T-cell (primary cell): ENCODE measurements around the gene GAB4. TPM values are rescaled to one million over a fixed set of nuclear protein-coding genes. Genes with fewer than 3 reads are reported as not detected.
A peak's percentile ranks its signal among the peaks of the same experiment; 100 is the strongest.
"Not testable (repeated sequence)": the region's sequence is repeated elsewhere in the genome, so short reads cannot be mapped to it uniquely, and the experiment has no call there.

Experiments used
- ATAC-seq, 4 experiments: fragments of 200-7000 bp in 3 of 4; fragments of 150-1000 bp in 1 of 4; cut with Tn5 transposase; replicated peaks in 1 of 4; 1 replicate in 3 of 4; 2 replicates in 1 of 4; pipeline ENCODE4 v1.10.0; 2021; ENCODE audit warnings: moderate library complexity in 3 of 4, mild to moderate bottlenecking in 2 of 4, moderate number of reproducible peaks in 1 of 4
- CTCF ChIA-PET, 2 donors: fragments of 300-600 bp; sonication (Branson Sonifier 250); formaldehyde crosslinking; loops; one replicate each; lab custom pipeline; 2022; ENCODE audit warnings: antibody characterized with exemption in 2 of 2; lab: Charles Lee
- POLR2A ChIA-PET, 2 donors: fragments of 300-600 bp; sonication (Branson Sonifier 250); formaldehyde crosslinking; loops; one replicate each; lab custom pipeline; 2022; ENCODE audit warnings: antibody characterized with exemption in 2 of 2; lab: Charles Lee
- DNase-seq, 35 experiments: peaks; one replicate each; pipeline versions ENCODE4 v3.0.0 to v3.0.0-alpha.2; 2013 to 2023
- H3K27ac ChIP-seq: one replicate; pipeline ENCODE4 v1.5.1; 2013; ENCODE audit warnings: low read length
- H3K27me3 ChIP-seq, 2 experiments: replicated peaks in 1 of 2; 1 replicate in 1 of 2; 2 replicates in 1 of 2; pipeline versions ENCODE4 v1.6.1 to v1.7.0; 2013; ENCODE audit warnings: low read length in 1 of 2, mixed read lengths in 1 of 2; ENCODE audit not compliant: control insufficient read depth in 2 of 2, insufficient read depth in 2 of 2; ENCODE audit errors: extremely low read depth in 1 of 2
- H3K36me3 ChIP-seq, 2 donors: 1 replicate in 1 of 2; 2 replicates in 1 of 2; pipeline versions ENCODE4 v1.6.1 to v1.7.0; 2013; ENCODE audit warnings: low read length in 1 of 2; ENCODE audit not compliant: control insufficient read depth in 2 of 2, insufficient read depth in 1 of 2; ENCODE audit errors: extremely low read depth in 1 of 2
- H3K4me1 ChIP-seq, 2 experiments: 1 replicate in 1 of 2; 2 replicates in 1 of 2; pipeline versions ENCODE4 v1.6.1 to v1.7.0; 2013; ENCODE audit warnings: low read length in 2 of 2, mixed read lengths in 1 of 2; ENCODE audit not compliant: insufficient read depth in 2 of 2, control insufficient read depth in 1 of 2; ENCODE audit errors: extremely low read depth in 1 of 2
- H3K4me3 ChIP-seq, 2 donors: 1 replicate in 1 of 2; 2 replicates in 1 of 2; pipeline versions ENCODE4 v1.5.1 to v1.7.0; 2013; ENCODE audit warnings: mild to moderate bottlenecking in 2 of 2, low read length in 1 of 2, moderate library complexity in 1 of 2; ENCODE audit not compliant: control insufficient read depth in 1 of 2; ENCODE audit errors: extremely low read depth in 1 of 2
- H3K9me3 ChIP-seq: 2 replicates; pipeline ENCODE4 v1.7.0; 2013
- H3K27ac Mint-ChIP-seq, 2 donors: one replicate each; pipeline ENCODE4 v1.8.0; 2020 to 2021; ENCODE audit warnings: mild to moderate bottlenecking in 2 of 2, mixed read lengths in 2 of 2
- H3K27me3 Mint-ChIP-seq, 2 donors: one replicate each; pipeline ENCODE4 v1.8.0; 2021 to 2022; ENCODE audit warnings: mixed read lengths in 2 of 2
- H3K36me3 Mint-ChIP-seq: one replicate; pipeline ENCODE4 v1.8.0; 2021; ENCODE audit warnings: mixed read lengths
- H3K4me1 Mint-ChIP-seq, 3 donors: one replicate each; pipeline ENCODE4 v1.8.0; 2020 to 2022; ENCODE audit warnings: mixed read lengths in 3 of 3, mild to moderate bottlenecking in 1 of 3
- H3K4me3 Mint-ChIP-seq, 3 donors: one replicate each; pipeline ENCODE4 v1.8.0; 2020 to 2022; ENCODE audit warnings: mild to moderate bottlenecking in 3 of 3, mixed read lengths in 3 of 3, moderate library complexity in 3 of 3
- H3K9me3 Mint-ChIP-seq, 3 donors: one replicate each; pipeline ENCODE4 v1.8.0; 2020 to 2022; ENCODE audit warnings: mixed read lengths in 3 of 3
- WGBS: methylation state at CpG from one replicate; pipeline ENCODE4 v1.1.5; 2013; ENCODE audit warnings: missing lambda C conversion rate; ENCODE audit not compliant: insufficient coverage; 5-methylcytosine and 5-hydroxymethylcytosine counted together
- total RNA-seq, 35 experiments: library from RNA in 6 of 35; stranded (reverse) in 6 of 35; fragments of 120-200 nt in 1 of 35; gene quantifications; one replicate each; pipeline versions ENCODE4 v1.2.1 to v1.2.4 and lab custom pipeline; 2013 to 2026

Gene GAB4
- total RNA-seq, 5 donors from 2014 or later (not counting 1 experiment from before 2014, with no cell fraction given) = 0.28 TPM; not detected in 4

- H3K36me3 Mint-ChIP-seq, H3K9me3 Mint-ChIP-seq, H3K27ac ChIP-seq, CTCF ChIA-PET, H3K27ac Mint-ChIP-seq, H3K36me3 ChIP-seq, H3K9me3 ChIP-seq, DNase-seq, POLR2A ChIA-PET: not testable (repeated sequence)
- 42% methylated on average over 20 of the region's 56 CpGs for WGBS
- H3K4me1 Mint-ChIP-seq = peaks cover 6 to 14% (median 13%) of the 10 kb centered on the region in 3 donors
- H3K4me3 Mint-ChIP-seq = peak overlapping the region; percentile 47 to 76 (median 49)
- H3K27me3 Mint-ChIP-seq = peaks cover 15 to 27% of the 10 kb centered on the region in 2 donors
- peak; percentile 79 to 89 (median 86) for ATAC-seq
- Histone ChIP-seq H3K4me3 (peak overlapping the region; percentile 23 to 42), H3K27me3 (peaks cover 0 to 25% of the 10 kb centered on the region in 2 experiments), H3K4me1 (peaks cover 0 to 14% of the 10 kb centered on the region in 2 experiments)
These were observed 29.1 kb upstream of the GAB4 start for GRCh38 chr22:17036842-17037711.

GRCh38 chr22:17035976-17036841 is 28.2 kb upstream of the GAB4 start:
- CTCF ChIA-PET, H3K9me3 Mint-ChIP-seq, DNase-seq, H3K27ac ChIP-seq, H3K36me3 ChIP-seq, H3K36me3 Mint-ChIP-seq, H3K9me3 ChIP-seq, POLR2A ChIA-PET: not testable (repeated sequence)
- Mint-ChIP-seq H3K27ac (peak overlapping the region in 1 of 2 donors; percentile 55), H3K27me3 (peaks cover 15 to 28% of the 10 kb centered on the region in 2 donors), H3K4me3 (peak overlapping the region; percentile 69 to 76 (median 73)), H3K4me1 (peaks cover 6 to 14% (median 13%) of the 10 kb centered on the region in 3 donors)
- H3K4me1 ChIP-seq = peaks cover 0 to 14% of the 10 kb centered on the region in 2 experiments
- peak; percentile 14 to 45 (median 28) for ATAC-seq
- H3K4me3 ChIP-seq = peak overlapping the region; percentile 23 to 42
- peaks cover 0 to 25% of the 10 kb centered on the region in 2 experiments for H3K27me3 ChIP-seq
- WGBS = 26% methylated on average over 35 of the region's 56 CpGs

GRCh38 chr22:17035246-17035645 is 27.2 kb upstream of the GAB4 start:
- Mint-ChIP-seq H3K9me3 (no peaks in the 10 kb centered on the region), H3K4me3 (peak overlapping the region; percentile 69 to 76 (median 69)), H3K36me3 (no peaks in the 10 kb centered on the region), H3K4me1 (peaks cover 6 to 14% (median 13%) of the 10 kb centered on the region in 3 donors), H3K27ac (no peak overlapping the region), H3K27me3 (peaks cover 15 to 28% of the 10 kb centered on the region in 2 donors)
- H3K27ac ChIP-seq = no peak overlapping the region
- peaks cover 0 to 25% of the 10 kb centered on the region in 2 experiments for H3K27me3 ChIP-seq
- DNase-seq (no peak), ATAC-seq (no peak)
- H3K4me1 ChIP-seq = peaks cover 0 to 14% of the 10 kb centered on the region in 2 experiments
- no peaks in the 10 kb centered on the region for H3K9me3 ChIP-seq
- ChIA-PET CTCF (no interaction called here), POLR2A (no interaction called here)
- no peaks in the 10 kb centered on the region for H3K36me3 ChIP-seq
- H3K4me3 ChIP-seq = no peak overlapping the region
- WGBS = 88% methylated on average over 4 of the region's 4 CpGs

GRCh38 chr22:17034532-17034931 is 26.5 kb upstream of the GAB4 start:
- whole genome bisulfite sequencing = no CpG with 5 or more reads among the region's 2 CpGs
- H3K36me3 ChIP-seq, H3K27ac Mint-ChIP-seq, H3K4me3 ChIP-seq, H3K9me3 Mint-ChIP-seq, H3K36me3 Mint-ChIP-seq, DNase-seq, ATAC-seq, CTCF ChIA-PET, POLR2A ChIA-PET, H3K27ac ChIP-seq, H3K9me3 ChIP-seq: not testable (repeated sequence)
- Mint-ChIP-seq H3K4me3 (peak overlapping the region in 1 of 3 donors; percentile 76), H3K27me3 (peaks cover 15 to 28% of the 10 kb centered on the region in 2 donors), H3K4me1 (peaks cover 6 to 14% (median 13%) of the 10 kb centered on the region in 3 donors)
- H3K27me3 ChIP-seq = peaks cover 0 to 25% of the 10 kb centered on the region in 2 experiments
- peaks cover 0 to 14% of the 10 kb centered on the region in 2 experiments for H3K4me1 ChIP-seq

DNA sequence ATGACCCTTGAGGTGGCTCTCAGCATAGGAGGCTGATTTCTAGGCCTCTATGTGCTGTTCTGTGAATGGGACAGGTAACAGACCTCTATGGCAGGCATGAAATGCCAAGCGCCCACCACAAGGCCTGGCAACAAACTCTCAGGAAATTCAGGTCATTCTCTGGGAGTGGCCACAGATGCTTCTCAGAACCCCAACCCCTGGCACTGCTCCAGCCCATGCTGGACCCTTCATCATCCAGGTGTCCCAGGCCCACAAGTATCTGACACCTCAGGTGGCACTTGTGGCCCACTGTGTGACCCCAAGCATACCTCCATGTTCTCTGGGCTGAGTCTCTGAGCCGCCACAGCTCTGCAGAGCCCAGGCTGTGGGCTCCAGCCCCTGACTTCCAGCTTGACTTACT is 24.3 kb upstream of the GAB4 start:
- 90% methylated on average over 1 of the region's 2 CpGs for WGBS
- Histone ChIP-seq H3K27me3 (peaks cover 0 to 23% of the 10 kb centered on the region in 2 experiments), H3K4me1 (peaks cover 0 to 12% of the 10 kb centered on the region in 2 experiments)
- CTCF ChIA-PET, H3K27ac ChIP-seq, ATAC-seq, H3K9me3 Mint-ChIP-seq, H3K36me3 Mint-ChIP-seq, H3K4me3 Mint-ChIP-seq, H3K36me3 ChIP-seq, H3K27ac Mint-ChIP-seq, H3K4me3 ChIP-seq, POLR2A ChIA-PET, H3K9me3 ChIP-seq, DNase-seq: not testable (repeated sequence)
- Mint-ChIP-seq H3K4me1 (peaks cover 6 to 13% (median 10%) of the 10 kb centered on the region in 3 donors), H3K27me3 (peaks cover 15 to 29% of the 10 kb centered on the region in 2 donors)

DNA sequence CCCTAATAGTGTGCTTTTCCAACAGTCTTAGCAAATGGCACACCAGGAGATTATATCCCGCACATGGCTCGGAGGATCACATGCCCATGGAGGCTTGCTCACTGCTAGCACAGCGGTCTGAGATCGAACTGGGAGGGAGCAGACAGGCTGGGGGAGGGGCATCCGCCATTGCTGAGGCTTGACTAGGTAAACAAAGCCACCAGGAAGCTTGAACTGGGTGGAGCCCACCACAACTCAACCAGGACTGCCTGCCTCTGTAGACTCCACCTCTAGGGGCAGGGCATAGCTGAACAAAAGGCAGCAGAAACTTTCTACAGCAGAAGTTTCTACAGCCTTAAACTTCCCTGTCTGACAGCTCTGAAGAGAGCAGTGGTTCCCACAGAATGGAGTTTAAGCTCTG is 16.4 kb upstream of the GAB4 start:
- H3K27ac ChIP-seq, H3K4me3 ChIP-seq, H3K36me3 ChIP-seq, POLR2A ChIA-PET, H3K4me1 Mint-ChIP-seq, H3K4me3 Mint-ChIP-seq, H3K9me3 ChIP-seq, DNase-seq, CTCF ChIA-PET, ATAC-seq, H3K36me3 Mint-ChIP-seq, H3K4me1 ChIP-seq, H3K27me3 ChIP-seq, H3K9me3 Mint-ChIP-seq, H3K27ac Mint-ChIP-seq: not testable (repeated sequence)
- peaks cover 30 to 35% of the 10 kb centered on the region in 2 donors for H3K27me3 Mint-ChIP-seq
- WGBS = 63% methylated on average over 4 of the region's 5 CpGs
